Right ventricle myocardium superior (tissue), 1 donor: ENCODE results near the gene FAM98B. TPM values are rescaled to one million over a fixed set of nuclear protein-coding genes. Genes with fewer than 3 reads are reported as not detected.

Experiments
- ATAC-seq: fragments of 200-7000 bp; cut with Tn5 transposase; one replicate; pipeline ENCODE4 v1.9.1; 2020; ENCODE audit warnings: mild to moderate bottlenecking; ENCODE audit not compliant: poor library complexity
- DNase-seq: peaks from one replicate; pipeline ENCODE4 v3.0.0-alpha.2; 2020
- intact Hi-C: fragments of 100-400 bp; cut with DNase I; formaldehyde crosslinking; loops from one replicate; pipeline ENCODE4 v1.11.2; 2022
- total RNA-seq: library from RNA; stranded (reverse); fragmentation: NEBNext Ultra II Directional; extraction: Animal tissue kit (Norgen Biotek cat#: 25700); gene quantifications from one replicate; pipeline ENCODE4 v1.2.1, GENCODE V29; 2021
- donor health status: DM: no; HTN: yes; CAD: no; lungs with severe emphysema.

The FAM98B gene
- total RNA-seq, 1 donor from 2014 or later, result 16.2 TPM

DNA sequence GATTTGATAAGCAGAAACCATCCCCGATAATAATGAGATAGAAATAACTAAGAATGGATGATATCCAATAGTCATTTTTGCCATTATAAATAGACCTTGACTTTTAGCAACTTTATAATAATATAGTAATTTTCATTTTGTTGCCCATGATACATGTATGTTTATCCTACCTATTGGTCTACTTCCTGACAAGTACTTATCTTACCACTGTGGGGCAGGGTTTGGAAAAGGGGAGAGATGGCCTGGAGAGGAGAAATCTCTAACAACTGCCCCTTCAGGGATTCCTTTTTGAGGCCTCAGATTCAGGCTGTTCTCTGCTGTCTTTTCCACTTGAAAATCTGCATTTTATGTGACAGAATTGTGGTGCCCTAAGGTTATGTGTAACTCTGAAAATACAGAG, 42.2 kb downstream of the FAM98B start:
- intact Hi-C loops, result no loop called here
- DNase-seq (no peak), ATAC-seq (no peak)

GRCh38 chr15:38499651-38500050, 45.7 kb downstream of the FAM98B start:
- ATAC-seq (no peak), DNase-seq (no peak)
- intact Hi-C loops, result no loop called here

DNA sequence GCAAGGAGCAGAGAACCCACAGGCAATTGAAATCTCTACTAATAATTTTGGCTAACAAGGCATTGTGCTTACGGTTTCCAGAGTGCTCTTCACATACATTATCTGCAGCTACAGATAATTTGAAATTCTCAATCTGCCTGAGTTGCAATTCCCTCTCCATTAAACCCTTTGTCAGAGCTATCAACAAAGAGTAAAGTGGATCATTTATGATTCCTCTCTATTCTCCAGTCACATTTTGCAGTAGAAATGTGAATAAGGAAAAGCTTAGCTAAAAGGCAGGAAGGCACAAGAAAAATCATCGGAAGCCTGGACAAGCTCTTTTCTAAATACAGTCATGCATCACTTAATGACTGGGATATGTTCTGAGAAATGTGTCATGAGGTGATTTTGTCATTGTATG, 49.6 kb downstream of the FAM98B start:
- intact Hi-C loops, result no loop called here
- ATAC-seq (no peak), DNase-seq (no peak)

DNA sequence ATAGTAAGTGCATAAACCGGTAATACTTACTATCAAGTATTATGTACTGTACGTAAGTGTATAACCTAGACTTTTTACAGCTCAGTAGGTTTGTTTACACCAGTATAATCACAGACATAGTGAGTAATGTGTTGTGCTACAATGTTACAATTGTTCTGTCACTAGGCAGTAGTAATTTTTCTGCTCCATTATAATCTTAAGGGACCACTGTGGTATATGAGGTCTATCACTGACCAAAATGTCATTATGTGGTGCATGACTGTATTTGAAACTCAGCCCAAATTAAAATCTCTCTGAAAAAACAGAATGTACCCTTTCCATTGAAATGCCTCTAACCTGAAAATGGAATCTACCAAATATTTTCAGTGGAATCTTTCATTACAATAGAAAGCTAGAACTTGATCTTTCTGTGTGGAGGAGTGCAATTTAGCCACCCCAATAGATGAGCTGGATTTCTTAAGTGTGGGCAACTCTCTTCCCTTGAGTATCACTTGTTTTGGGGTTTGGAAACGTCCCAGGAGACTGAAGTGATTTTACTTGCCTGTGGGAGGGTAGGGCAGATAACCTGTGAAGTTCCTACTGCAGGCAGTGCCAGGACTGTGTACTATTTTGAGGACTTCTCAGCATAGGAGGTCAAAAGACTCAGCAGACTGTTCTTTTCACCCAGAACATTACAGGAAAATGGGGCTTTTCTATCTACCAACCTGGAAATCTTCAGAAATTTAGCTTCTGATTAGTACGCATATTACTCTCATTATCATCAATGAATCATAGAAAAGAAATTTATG, 50.9 kb downstream of the FAM98B start:
- intact Hi-C loops, result no loop called here
- ATAC-seq (peak; percentile 68), DNase-seq (no peak)

GRCh38 chr15:38506997-38507396, 53.1 kb downstream of the FAM98B start:
- intact Hi-C loops, result no loop called here

DNA sequence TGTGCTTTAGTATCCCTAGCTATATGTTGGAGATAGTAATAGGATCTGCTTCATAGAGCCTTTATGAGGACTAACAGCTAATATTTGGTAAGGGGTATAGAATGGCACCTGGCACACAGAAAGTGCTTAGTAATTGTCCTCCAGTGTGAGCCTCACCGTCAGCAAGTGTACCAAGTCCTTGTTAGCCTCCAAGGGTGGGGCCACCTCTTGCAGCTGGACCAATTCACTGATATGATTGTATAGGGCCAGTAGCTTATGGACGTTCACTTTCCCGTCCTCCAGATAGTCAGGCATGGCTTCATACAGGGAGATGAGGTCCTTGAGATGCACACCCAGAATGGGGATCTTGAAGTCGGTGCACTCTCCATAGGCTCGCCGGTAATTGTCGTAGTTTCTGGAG, 53.6 kb downstream of the FAM98B start:
- intact Hi-C loops, result no loop called here
- DNase-seq, result no peak
- no peak for ATAC-seq

More at GRCh38 chr15:38506997-38507396, 53.1 kb downstream of the FAM98B start:
- no peak for ATAC-seq
- DNase-seq, result no peak

GRCh38 chr15:38508647-38509046, 54.7 kb downstream of the FAM98B start:
- no peak for ATAC-seq
- intact Hi-C loops, result no loop called here
- no peak for DNase-seq

DNA sequence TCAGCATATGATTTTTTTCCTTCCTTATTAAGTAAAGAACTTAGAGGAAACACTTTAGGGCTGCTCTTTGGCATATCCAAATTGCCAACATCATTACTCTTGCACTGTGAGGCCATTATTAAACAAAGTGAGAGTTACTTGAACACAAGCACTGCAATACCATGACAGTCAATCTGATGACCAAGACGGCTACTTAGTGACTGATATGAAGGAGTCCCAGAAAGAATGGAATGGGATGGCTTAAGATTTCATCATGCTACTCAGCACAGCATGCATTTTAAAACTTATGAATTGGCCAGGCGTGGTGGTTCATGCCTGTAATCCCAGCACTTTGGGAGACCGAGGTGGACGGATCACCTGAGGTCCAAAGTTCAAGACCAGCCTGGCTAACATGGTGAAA, 55.2 kb downstream of the FAM98B start:
- no peak for DNase-seq
- intact Hi-C loops, result no loop called here
- no peak for ATAC-seq

- ATAC-seq, result no peak
- intact Hi-C loops, result no loop called here
- DNase-seq, result no peak
These were observed 59.0 kb downstream of the FAM98B start for GRCh38 chr15:38512901-38513300.

- intact Hi-C loops, result no loop called here
These were observed 60.7 kb downstream of the FAM98B start for GRCh38 chr15:38514601-38515000.

GRCh38 chr15:38516626-38517025, 62.7 kb downstream of the FAM98B start:
- intact Hi-C loops, result no loop called here
- DNase-seq, result no peak
- no peak for ATAC-seq

More at GRCh38 chr15:38514601-38515000, 60.7 kb downstream of the FAM98B start:
- ATAC-seq (no peak), DNase-seq (no peak)

- intact Hi-C loops, result no loop called here
- DNase-seq (no peak), ATAC-seq (no peak)
These were observed 63.5 kb downstream of the FAM98B start for GRCh38 chr15:38517312-38517975.

GRCh38 chr15:38518084-38518483, 64.2 kb downstream of the FAM98B start:
- intact Hi-C loops, result no loop called here
- DNase-seq, result no peak

DNA sequence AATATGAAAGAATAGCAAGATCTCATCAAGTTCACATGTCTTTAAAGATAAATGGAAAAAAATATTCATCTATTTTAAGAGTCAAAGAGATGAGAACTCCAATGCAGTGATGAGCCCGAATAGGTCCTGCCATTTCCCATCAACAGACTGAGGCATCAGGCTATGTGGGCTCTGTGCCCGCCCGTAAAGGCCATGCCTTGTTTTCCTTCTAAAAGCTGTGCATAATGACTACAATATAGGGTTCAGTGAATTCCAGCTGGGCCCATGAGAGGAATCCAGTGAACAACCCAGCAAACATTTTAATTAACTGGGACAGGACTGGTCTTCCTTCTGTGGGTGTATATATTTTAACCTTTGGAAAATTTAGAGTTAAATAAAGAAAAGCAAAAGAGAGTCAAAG, 66.1 kb downstream of the FAM98B start:
- intact Hi-C loops, result no loop called here
- DNase-seq (no peak), ATAC-seq (no peak)

More at GRCh38 chr15:38518084-38518483, 64.2 kb downstream of the FAM98B start:
- ATAC-seq, result no peak

GRCh38 chr15:38521316-38521715, 67.4 kb downstream of the FAM98B start:
- no peak for DNase-seq
- no peak for ATAC-seq
- intact Hi-C loops, result no loop called here

- intact Hi-C loops, result no loop called here
- no peak for ATAC-seq
- no peak for DNase-seq
These were observed 69.0 kb downstream of the FAM98B start for GRCh38 chr15:38522922-38523321.

- ATAC-seq (no peak), DNase-seq (no peak)
- intact Hi-C loops, result no loop called here
These were observed 70.2 kb downstream of the FAM98B start for GRCh38 chr15:38524156-38524555.

GRCh38 chr15:38525489-38525888, 71.6 kb downstream of the FAM98B start:
- no peak for ATAC-seq
- no peak for DNase-seq
- intact Hi-C loops, result no loop called here

GRCh38 chr15:38526158-38526557, 72.2 kb downstream of the FAM98B start:
- ATAC-seq, result no peak
- intact Hi-C loops, result no loop called here
- DNase-seq, result no peak

DNA sequence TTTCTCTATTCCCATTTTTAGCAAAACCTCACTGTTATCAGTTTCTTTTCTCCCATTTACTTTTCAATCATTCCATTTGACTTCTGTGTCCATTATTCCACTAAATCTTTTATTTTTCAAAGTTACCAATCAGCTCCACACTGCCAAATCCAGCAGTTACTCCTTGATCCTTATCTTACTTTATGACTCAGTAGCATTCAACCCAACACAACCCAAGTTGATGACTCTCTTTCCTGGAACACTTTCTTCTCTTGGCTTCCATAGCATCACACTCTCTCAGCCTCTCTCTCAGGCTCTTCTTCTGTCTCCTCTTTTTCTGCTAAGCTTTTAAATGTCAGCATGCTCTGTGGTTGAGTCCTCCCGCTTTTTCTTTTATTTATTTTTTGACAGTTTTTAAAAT, 74.4 kb downstream of the FAM98B start:
- intact Hi-C loops, result no loop called here
- ATAC-seq (no peak), DNase-seq (no peak)
